GM23338 (cell line): ENCODE data around the gene KDM4B. TPM values are rescaled to one million over a fixed set of nuclear protein-coding genes. Genes with fewer than 3 reads are reported as not detected.

Experiments used
- ATAC-seq: fragments of 200-7000 bp; cut with Tn5 transposase; 3 replicates; pipeline ENCODE4 v1.9.1; 2020
- DNase-seq: peaks from one replicate; pipeline ENCODE4 v3.0.0-alpha.2; 2015; ENCODE audit warnings: low spot score
- H2AFZ ChIP-seq: fragments of 200-600 bp; sonication (generic); 2 replicates; pipeline ENCODE4 v1.8.0; 2016; ENCODE audit warnings: antibody characterized with exemption, mild to moderate bottlenecking, moderate library complexity
- H3F3A ChIP-seq: fragments of 200-600 bp; sonication (generic); replicated peaks from 2 replicates; pipeline ENCODE4 v1.8.0; 2017; ENCODE audit warnings: antibody characterized with exemption, mixed run types, low read depth
- H3K27ac ChIP-seq: fragments of 200-600 bp; sonication (generic); 2 replicates; pipeline ENCODE4 v1.6.1; 2016; ENCODE audit warnings: low read depth
- H3K27me3 ChIP-seq: fragments of 200-600 bp; sonication (generic); 2 replicates; pipeline ENCODE4 v1.8.0; 2016; ENCODE audit warnings: mild to moderate bottlenecking, mixed run types, moderate library complexity; ENCODE audit not compliant: insufficient read depth
- H3K36me3 ChIP-seq: fragments of 200-600 bp; sonication (generic); 2 replicates; pipeline ENCODE4 v1.8.0; 2016; ENCODE audit warnings: mild to moderate bottlenecking; ENCODE audit not compliant: insufficient read depth
- H3K4me1 ChIP-seq: fragments of 200-600 bp; sonication (generic); 2 replicates; pipeline ENCODE4 v1.8.0; 2016; ENCODE audit warnings: mild to moderate bottlenecking, moderate library complexity; ENCODE audit not compliant: insufficient read depth
- H3K4me2 ChIP-seq: fragments of 200-600 bp; sonication (generic); 2 replicates; pipeline ENCODE4 v1.7.1; 2017; ENCODE audit warnings: mixed run types
- H3K4me3 ChIP-seq: fragments of 200-600 bp; sonication (generic); 2 replicates; pipeline ENCODE4 v1.6.1; 2016; ENCODE audit warnings: mixed run types
- H3K79me2 ChIP-seq: fragments of 200-600 bp; sonication (generic); replicated peaks from 2 replicates; pipeline ENCODE4 v1.8.0; 2017; ENCODE audit warnings: mild to moderate bottlenecking; ENCODE audit not compliant: insufficient read depth
- H3K9me2 ChIP-seq: fragments of 200-600 bp; sonication (generic); 2 replicates; pipeline ENCODE4 v1.8.0; 2017; ENCODE audit not compliant: insufficient read depth
- H4K20me1 ChIP-seq: fragments of 200-600 bp; sonication (generic); replicated peaks from 2 replicates; pipeline ENCODE4 v1.8.0; 2017; ENCODE audit warnings: mild to moderate bottlenecking; ENCODE audit not compliant: insufficient read depth
- H3K27ac Mint-ChIP-seq: 2 replicates; pipeline ENCODE4 v1.8.0; 2020; ENCODE audit warnings: inconsistent platforms, mild to moderate bottlenecking, moderate library complexity, mixed read lengths
- H3K27me3 Mint-ChIP-seq: 3 replicates; pipeline ENCODE4 v1.8.0; 2022; ENCODE audit warnings: low read depth, mild to moderate bottlenecking, moderate library complexity, mixed read lengths, inconsistent platforms; ENCODE audit not compliant: insufficient read depth, poor library complexity
- H3K36me3 Mint-ChIP-seq: 3 replicates; pipeline ENCODE4 v1.8.0; 2021; ENCODE audit warnings: low read depth, mild to moderate bottlenecking, inconsistent platforms, moderate library complexity, mixed read lengths
- H3K4me1 Mint-ChIP-seq: 3 replicates; pipeline ENCODE4 v1.8.0; 2020; ENCODE audit warnings: mild to moderate bottlenecking, inconsistent platforms, mixed read lengths
- H3K4me3 Mint-ChIP-seq: 3 replicates; pipeline ENCODE4 v1.8.0; 2021; ENCODE audit warnings: moderate library complexity, mild to moderate bottlenecking, inconsistent platforms, mixed read lengths
- H3K9me3 Mint-ChIP-seq: 3 replicates; pipeline ENCODE4 v1.8.0; 2020; ENCODE audit warnings: moderate library complexity, mild to moderate bottlenecking, inconsistent platforms, mixed read lengths
- CREB1 ChIP-seq: fragments of 250-450 bp; sonication (Bioruptor Pico); IDR thresholded peaks from 2 replicates; pipeline ENCODE4 v1.5.0; 2020; ENCODE audit warnings: low read depth, mild to moderate bottlenecking, moderate library complexity
- ETS1 ChIP-seq: IDR thresholded peaks from 2 replicates; pipeline ENCODE4 v1.6.1; 2016; ENCODE audit warnings: antibody characterized with exemption
- EZH2 ChIP-seq: fragments of 200-600 bp; sonication (generic); IDR thresholded peaks from one replicate; pipeline ENCODE4 v1.8.0; 2017; ENCODE audit warnings: antibody characterized with exemption, mild to moderate bottlenecking, low read depth; ENCODE audit not compliant: unreplicated experiment
- JUNB ChIP-seq: IDR thresholded peaks from one replicate; pipeline ENCODE4 v1.6.1; 2016; ENCODE audit warnings: antibody characterized with exemption; ENCODE audit not compliant: unreplicated experiment
- NANOG ChIP-seq: IDR thresholded peaks from 2 replicates; pipeline ENCODE4 v1.6.1; 2016; ENCODE audit warnings: antibody characterized with exemption, borderline replicate concordance
- POLR2AphosphoS5 ChIP-seq: IDR thresholded peaks from 2 replicates; pipeline ENCODE4 v1.6.1; 2016; ENCODE audit warnings: antibody characterized with exemption, low read depth
- STAT1 ChIP-seq: IDR thresholded peaks from one replicate; pipeline ENCODE4 v1.6.1; 2016; ENCODE audit warnings: antibody characterized with exemption; ENCODE audit not compliant: unreplicated experiment
- ZNF331 ChIP-seq: fragments of 250-450 bp; sonication (Bioruptor Pico); IDR thresholded peaks from 2 replicates; pipeline ENCODE4 v1.5.0; 2020; ENCODE audit warnings: low read depth, mild to moderate bottlenecking, moderate library complexity
- ZNF462 ChIP-seq: fragments of 250-450 bp; sonication (Bioruptor Pico); IDR thresholded peaks from 2 replicates; pipeline ENCODE4 v1.5.0; 2020; ENCODE audit warnings: mild to moderate bottlenecking, moderate library complexity
- polyA plus RNA-seq: library from polyadenylated mRNA; unstranded; fragments of >200 nt; fragmentation: Nextera tagmentation; extraction: Ambion mirVana; gene quantifications from 2 replicates; pipeline ENCODE4 v1.2.1, GENCODE V29; 2016
- total RNA-seq: library from RNA; depleted of rRNA; stranded (reverse); fragments of >200 nt; shearing (Covaris generic); gene quantifications from 2 replicates; pipeline ENCODE4 v1.2.3, GENCODE V29; 2014

Gene KDM4B
- total and polyA plus RNA-seq, 2 experiments from 2014 or later, result 9.1 to 27.6 TPM

DNA sequence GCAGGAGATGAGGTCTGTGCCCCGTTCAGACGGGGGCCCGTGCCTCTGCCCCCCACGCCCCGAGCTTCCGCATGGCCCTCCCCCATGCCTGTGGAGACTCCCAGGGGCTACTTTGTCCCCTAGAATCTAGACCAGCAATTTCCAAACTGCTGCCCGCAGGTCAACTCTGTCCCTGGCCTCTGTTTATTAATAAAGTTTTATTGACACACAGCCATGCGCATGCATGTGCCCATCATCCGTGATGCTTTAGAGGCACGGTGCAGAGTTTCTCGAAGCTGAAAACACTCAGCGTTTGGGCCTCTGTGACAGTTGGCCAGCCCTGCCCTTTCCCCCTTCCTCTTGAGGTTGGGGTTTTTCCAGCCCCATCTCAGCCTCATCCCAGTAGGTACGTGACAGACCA is 140.0 kb downstream of the KDM4B start:
- H3K36me3 Mint-ChIP-seq, result peaks cover 8% of the 10 kb centered on the region
- Histone ChIP-seq H4K20me1 (no peaks in the 10 kb centered on the region), H3K4me1 (no peaks in the 10 kb centered on the region), H3K27me3 (no peaks in the 10 kb centered on the region), H3K4me2 (no peak overlapping the region), H3K9me2 (no peaks in the 10 kb centered on the region), H3K27ac (no peak overlapping the region), H3F3A (0 out of 2 replicates have a peak, but pooled peaks cover 4% of the 10 kb centered on the region), H3K4me3 (no peak overlapping the region), H3K36me3 (no peaks in the 10 kb centered on the region), H3K79me2 (no peaks in the 10 kb centered on the region), H2AFZ (no peak overlapping the region)
- H3K27me3 Mint-ChIP-seq, result peaks cover 18% of the 10 kb centered on the region
- DNase-seq, result no peak
- no peak for ATAC-seq
- no peak for TF ChIP-seq CREB1 (CRISPR knock-in tag)
- TF ChIP-seq ZNF331 (CRISPR knock-in tag), result no peak
- no peak for TF ChIP-seq JUNB
- TF ChIP-seq ETS1, result no peak
- no peak for TF ChIP-seq POLR2AphosphoS5
- no peak for TF ChIP-seq NANOG
- no peak for TF ChIP-seq EZH2
- TF ChIP-seq STAT1, result no peak
- no peak for TF ChIP-seq ZNF462 (CRISPR knock-in tag)
- peaks cover 31% of the 10 kb centered on the region for H3K4me1 Mint-ChIP-seq
- H3K4me3 Mint-ChIP-seq, result no peak overlapping the region
- H3K27ac Mint-ChIP-seq, result no peak overlapping the region; the same call in 1 of the 2 replicates
- no peaks in the 10 kb centered on the region for H3K9me3 Mint-ChIP-seq
